Embryonic facial prominence (tissue), 1 donor: ENCODE measurements around the gene COL15A1.

ENCODE experiments used
- DNase-seq: peaks from one replicate; pipeline ENCODE4 v3.0.0-alpha.2; 2016; ENCODE audit errors: extremely low spot score

The COL15A1 gene

DNA sequence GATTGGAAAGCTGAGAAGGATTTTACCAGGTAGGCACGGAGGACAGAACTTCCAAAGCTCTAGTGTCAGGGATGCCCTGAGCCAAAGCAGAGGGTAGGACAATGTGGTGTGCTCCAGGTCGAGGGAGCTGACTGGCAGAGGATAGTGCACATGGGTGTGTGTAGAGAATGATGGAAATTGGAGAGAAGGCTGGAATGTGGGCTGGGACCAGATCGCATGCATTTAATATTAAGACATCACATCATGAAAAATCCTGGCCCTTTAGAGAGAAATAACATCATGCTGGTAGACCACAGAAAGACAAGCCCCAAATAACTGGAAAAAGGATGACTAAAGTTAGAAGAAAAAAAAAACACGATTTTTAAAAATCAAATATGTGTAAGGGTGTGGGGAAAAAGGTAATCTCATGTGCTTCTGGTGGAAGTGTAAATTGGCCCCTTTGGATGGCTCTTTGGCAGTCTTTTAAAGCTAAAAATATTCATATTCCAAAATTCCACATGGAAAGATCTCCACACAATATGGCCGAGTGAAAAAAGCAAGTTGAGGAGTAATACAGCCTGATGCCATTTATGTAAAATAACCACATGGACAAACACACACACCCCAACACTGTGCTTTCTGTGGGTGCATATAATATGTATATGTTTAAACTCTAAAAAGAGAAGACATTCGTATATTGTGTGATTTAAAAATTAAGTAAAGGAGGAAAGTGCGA is 94.2 kb downstream of the COL15A1 start:
- DNase-seq: no peak

DNA sequence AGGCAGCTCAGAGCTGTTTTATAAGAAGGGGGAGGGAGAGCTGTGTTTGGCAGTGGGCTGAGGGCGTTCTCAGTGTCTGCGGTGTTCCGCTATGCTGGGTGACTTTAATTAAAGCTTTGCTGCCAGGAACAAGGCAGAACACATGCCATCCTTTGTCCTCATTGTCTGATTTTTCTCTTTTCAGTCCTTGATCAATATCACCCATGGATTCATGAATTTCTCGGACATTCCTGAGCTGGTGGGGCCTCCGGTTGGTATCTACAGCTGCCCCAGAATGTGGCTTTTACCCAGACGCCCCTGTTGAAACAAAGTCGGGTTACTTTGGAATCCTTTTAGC is 94.7 kb downstream of the COL15A1 start:
- no peak for DNase-seq

DNA sequence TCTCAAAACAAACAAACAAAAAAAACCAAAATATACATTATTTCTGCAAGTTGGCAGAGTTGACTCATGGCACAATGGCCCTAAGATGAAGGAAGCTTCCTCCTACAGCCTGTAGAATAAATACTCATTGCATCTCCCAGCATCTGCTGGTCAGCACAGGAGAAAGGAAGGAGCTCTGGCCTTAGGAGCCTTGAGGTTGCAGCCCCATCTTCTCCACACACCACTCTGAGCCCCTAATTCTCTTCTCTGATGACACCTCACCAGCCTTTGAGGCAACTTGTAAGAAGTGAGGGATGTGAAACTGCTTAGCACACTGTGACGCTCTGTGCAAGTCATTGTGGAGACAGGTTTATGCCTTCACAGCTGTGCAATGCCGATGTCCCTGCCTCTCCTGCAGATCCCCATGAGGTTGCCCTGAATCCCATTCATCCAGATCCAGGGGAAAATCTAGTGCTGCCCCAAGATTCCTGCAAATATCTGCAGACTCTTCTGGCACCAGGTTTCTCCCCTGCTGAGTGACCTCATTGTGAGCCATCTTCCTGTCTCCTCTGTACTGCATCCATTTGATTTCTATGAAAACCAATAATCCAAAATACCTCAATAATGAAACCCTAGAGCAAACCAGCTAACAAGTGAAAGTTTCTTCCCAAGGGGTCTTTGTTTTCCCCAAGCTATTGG is 95.9 kb downstream of the COL15A1 start:
- no peak for DNase-seq

DNA sequence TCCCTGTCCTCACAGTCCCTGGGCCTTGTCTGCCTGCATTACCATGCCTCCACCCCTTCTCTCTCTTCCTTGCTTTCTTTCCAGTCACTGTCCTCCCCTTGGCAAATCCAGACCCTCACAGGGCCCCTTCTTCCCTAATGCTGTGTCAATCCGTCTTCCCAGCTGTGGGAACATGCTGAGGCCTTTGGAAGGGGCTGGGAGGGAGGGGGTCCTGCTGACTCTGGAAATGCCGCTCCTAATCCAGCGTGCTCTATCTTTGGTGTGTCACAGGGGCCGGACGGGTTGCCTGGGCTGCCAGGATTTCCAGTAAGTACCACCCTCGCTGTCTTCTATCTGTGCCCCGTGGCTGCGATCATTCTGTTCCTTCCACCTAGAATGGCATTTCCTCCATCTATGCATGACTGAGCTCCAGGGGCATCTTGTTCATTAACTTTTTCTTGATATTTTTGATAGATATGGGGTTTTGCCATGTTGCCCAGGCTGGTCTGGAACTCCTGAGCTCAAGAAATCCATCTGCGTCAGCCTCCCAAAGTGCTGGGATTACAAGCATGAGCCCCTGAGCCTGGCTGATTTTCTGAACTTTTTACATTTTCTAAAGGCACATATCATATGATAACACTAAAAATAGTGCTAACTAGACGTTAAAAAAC is 96.7 kb downstream of the COL15A1 start:
- no peak for DNase-seq

DNA sequence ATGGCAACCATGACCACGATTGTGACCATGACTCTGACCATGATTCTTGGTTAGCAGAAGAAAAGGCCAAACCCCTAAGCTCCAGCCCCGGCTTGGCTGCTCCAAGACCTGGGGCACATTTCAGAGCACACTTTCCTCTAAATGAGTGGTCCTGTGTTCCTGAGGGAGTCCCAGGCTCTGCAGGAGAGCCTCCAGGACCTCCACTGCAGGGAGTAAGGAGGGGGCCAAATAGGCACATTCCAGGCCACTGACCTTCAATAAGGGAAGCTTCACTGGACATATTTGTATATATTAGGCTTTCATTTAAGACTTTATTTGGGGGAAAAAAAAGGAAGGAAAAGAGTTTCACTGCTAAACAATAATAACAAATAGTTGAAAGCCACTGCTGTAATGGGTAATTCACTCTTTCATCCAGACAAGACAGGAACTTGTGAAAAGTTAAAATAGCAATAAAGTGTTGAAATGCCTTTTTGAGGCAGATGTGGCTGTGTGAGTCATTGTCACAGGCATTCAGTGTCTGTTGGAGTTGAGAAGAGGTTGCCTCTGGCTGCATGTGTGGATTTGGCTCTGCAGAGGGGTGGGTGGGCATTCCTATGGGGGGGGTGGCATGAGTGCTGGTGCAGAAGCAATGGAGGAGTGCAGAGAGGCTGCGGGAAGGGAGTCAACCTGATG is 97.3 kb downstream of the COL15A1 start:
- no peak for DNase-seq

DNA sequence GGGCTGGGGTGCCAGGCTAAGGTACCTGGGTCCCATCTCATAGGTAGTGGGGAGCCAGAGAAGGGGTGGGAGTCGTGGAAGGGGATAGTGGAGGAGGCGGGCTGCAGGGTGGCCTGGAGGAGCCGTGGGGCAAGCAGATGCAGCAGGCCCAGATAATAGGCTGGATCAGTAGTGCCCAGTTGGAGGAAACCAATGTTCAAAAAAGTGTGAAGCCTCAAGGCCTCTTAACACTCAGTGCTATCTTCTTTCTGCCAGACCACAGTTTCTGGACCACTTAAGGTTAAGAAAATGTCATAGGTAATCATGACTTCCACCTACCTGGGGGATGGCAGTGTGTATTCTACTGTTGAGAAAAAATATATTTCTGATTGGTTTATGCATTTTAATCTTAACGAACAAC is 97.9 kb downstream of the COL15A1 start:
- no peak for DNase-seq

DNA sequence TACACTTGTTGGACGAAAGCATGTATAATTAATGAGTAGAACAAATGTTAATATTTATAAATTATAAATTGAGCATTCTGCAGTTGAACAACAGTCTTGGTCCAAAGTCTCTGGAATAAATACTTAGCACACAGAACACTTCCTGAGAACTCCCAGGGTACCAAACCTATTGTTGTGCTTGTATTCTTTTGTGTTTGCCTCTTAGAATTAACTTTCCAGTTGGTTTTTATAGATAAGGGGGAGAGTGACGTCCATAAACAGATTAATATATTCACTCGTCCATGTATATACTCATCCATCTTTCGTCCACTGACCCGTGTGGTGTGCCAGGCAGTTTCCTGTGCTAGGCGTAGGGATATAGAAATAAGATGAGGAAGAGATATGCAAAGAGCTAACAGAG is 98.9 kb downstream of the COL15A1 start:
- no peak for DNase-seq

DNA sequence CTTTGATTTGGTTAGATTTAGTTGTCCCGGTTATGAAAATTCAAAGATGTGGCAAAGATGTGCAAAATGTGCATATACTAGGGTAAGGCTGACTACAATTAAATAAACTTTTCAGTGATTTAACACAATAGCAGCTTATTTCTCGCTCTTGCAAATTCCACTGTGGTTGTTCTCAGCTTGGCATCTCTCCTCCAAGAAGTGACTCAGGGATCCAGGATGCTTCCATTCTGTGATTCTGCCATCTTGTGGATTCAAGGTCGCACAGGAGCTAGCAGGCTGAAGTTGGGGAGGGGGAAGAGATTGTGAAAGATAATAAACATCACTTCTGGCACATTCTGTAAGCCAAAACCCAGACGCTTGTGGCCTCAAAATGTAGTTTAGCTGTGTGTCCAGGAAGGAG is 101.1 kb downstream of the COL15A1 start:
- DNase-seq: no peak

DNA sequence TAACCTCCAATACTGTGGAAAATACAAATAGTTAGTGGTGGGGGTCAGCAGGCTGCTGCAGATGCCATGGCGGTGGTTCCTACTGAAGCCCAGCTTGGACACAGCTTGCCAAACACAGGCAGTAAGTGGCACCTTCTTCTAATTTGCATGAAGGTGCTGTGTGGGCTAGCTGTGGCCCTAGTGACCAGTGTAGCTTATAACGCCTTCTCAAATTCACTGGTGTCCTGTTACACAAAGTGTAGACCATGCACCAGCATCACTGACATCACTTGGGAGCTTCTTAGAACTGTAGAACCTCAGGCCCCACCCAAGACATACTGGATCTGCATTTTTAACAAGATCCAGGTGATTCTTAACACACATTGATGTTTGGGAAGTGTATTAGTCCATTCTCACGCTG is 102.4 kb downstream of the COL15A1 start:
- no peak for DNase-seq

DNA sequence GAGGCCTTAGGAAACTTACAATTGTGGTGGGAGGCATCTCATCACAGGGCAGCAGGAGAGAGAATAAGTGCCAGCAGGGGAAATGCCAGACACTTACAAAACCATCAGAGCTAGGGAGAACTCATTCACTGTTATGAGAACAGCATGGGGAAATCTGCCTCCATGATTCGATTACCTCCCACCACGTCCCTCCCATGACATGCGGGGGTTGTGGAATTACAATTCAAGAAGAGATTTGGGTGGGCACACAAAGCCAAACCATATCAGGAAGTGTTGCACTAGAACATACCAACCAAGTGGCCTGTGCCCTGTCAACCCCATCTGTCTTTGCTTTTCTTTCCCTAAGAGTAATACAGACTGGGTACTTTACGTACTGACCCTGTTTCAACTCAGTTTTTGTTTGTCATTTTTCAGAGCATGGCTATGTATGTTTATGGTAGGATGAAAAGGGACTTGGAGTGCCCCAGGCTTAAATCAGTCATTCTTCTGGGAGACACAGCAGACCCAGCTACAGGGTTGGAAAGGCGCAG is 102.9 kb downstream of the COL15A1 start:
- DNase-seq: no peak

DNA sequence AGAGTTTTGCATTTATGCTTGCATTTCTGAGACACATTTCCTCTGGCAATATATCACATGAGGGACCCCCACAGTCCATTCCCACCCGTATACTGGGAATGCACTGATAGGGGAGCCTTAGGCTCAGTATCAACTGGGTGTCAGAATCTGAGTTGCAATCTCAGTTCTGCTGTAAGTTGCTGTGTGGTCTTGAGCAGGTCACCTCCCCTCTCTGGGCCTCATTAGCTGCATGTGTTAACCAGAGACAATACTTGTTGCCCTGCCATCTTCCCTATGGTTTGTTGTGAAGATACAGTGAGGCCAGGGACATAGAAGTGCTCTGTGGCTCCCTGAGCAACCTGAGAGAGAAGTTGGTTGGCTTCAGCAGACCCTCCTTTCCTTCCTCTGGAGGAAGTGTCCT is 105.5 kb downstream of the COL15A1 start:
- DNase-seq: no peak

DNA sequence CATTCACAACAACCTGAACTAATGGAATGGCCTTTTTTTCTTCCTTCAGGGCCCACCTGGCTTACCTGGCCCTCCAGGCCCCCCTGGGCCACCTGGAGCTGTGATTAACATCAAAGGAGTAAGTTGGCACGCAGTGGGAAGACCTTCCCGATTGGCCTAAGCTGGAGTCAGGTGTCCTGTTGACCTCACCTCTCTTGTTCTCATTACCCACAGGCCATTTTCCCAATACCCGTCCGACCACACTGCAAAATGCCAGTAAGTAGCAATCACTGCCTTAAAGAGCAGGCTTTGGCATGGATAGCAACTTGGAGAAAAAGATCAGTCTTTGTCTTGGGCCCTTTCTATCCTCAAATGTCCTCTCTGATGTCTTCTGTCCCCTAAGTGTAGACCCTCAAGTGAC is 105.9 kb downstream of the COL15A1 start:
- DNase-seq: no peak

DNA sequence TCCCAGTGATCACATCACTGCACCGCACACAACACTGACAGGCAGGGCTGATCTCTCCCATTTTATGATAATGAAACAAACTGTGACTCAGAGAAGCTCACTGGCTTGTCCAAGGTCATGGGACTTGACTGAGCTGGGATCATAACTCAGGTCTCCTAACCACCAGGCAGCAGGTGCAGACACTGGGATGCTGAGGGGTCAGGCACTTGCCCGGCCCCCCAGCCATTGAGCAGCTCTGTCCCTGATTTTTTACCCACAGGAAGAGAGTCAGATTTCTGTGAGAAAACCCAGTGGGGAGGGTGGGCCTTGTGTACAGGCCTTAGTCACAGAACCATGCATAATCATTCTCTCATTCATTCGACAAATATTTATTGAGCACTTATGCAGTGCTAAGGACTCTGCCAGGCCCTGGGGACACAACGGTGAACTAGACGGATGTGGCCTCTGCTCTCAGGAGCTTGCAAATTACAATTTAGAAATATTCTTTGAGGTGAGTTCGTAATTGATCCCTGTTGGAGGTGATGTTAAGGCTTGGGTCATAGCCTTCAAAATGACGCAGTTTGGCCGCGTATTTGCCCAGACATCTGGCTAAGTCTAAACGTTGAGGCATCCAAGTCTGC is 106.7 kb downstream of the COL15A1 start:
- DNase-seq: no peak

DNA sequence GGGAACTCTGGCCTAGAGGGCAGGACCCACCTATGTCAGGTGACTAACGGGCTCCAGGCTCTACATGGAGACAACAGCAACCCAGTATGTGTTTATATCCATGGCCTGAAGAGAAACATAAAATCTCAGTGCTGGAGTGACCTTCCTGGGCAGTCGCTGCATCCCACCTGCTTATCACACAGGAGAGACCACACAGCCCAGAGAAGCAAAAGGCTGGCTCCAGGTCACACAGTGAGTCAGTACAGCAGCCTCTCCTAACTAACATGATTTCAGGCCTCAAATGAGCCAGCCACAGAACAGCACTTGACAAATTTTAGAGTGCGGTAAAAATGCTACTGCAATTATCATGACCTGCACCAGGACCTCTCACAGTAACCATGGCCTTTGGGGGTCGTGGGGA is 107.2 kb downstream of the COL15A1 start:
- no peak for DNase-seq

DNA sequence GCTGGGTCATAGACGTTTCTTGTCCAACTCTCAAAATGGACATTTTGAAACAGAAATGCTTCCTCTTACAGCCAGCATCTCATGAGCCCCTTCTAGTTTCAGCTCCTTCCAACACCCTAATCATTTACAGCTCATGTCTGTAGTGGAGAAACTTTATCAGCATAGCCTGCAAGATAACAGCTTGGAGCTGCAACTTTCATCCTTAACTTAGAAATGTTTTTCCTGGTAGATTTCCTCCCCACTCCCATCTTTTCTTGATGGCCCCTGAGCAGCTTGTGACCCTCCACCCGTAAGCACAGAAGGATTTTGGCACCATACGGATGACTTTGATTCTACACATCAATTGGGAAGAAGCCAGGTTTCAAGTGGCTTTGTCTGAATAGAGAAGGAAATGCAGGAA is 107.7 kb downstream of the COL15A1 start:
- no peak for DNase-seq

DNA sequence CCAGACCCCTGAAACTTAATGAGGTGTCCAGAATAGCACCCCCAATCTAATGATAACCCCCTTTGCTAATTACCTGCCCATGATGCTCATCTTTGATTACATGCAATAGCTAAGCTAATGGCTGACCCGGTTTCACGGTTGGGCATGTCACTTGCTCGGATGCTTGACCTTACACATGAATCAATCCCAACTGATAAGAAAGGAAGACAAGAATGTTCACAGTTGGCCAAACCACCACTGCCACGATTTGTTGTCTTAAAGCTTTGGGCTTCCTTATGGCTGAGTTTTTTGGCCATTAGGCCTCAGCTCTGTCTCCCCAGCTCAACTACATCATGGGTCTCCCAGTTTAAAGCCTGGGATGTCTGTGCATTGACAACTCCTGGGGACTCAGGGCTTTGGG is 108.1 kb downstream of the COL15A1 start:
- no peak for DNase-seq

DNA sequence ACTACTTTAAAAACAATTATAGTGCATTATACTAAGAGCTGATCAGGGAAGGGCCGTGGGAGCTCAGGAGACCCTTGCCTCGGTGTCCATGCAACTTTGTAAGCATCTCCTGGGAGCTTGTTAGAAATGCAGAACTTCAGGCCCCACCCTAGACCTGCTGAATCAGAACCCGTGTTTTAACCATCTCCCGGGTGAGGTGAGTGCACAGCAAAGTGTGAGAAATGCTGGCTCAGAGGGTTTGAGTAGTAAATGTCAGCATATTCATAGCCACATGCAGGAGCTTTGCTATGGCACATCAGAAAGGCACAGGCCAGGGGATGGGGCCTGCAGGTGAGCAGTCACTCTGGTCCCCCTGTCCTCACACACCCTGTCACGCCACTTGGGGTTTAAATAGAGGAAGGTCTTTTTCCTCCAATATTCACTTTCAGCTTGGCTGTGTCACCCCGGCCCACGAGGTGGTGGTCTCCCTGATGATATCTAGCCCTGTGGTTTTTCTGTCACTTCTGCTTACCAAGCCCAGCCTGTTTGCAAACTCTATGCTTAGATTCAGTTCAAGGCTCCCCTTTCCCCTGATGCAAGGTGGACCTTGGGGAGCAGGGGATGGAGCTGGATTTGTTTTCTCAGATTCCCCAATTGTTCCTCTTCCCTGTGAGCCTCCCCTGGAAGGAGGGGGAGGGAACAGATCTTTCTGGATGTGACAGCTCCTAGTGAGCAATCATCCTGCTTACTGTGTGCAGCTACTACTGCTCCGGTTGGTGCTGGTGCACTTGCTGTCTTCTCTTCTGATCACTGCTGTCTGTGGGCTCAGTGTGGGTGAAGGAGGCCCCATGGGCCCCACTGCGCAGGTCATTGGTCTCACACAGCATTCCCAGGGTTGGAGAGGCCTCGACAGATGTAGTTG is 109.4 kb downstream of the COL15A1 start:
- no peak for DNase-seq

DNA sequence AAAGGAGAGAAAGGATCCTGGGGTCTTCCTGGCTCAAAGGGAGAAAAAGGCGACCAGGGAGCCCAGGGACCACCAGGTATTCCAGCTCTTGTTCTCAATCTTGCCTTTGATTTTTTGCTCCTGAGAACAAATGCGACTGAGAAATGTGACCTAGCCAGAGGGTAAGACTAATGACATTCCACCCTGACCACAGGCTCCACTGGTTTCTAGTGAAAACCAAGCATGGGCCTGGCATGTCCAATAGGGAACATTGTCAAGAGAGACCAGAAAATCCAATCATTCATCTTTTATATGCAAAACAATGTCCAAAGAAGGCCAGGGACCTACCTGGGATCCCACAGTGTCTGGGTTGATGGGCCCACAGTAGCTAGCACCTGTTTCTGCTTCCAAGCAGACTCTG is 110.9 kb downstream of the COL15A1 start:
- DNase-seq: no peak

DNA sequence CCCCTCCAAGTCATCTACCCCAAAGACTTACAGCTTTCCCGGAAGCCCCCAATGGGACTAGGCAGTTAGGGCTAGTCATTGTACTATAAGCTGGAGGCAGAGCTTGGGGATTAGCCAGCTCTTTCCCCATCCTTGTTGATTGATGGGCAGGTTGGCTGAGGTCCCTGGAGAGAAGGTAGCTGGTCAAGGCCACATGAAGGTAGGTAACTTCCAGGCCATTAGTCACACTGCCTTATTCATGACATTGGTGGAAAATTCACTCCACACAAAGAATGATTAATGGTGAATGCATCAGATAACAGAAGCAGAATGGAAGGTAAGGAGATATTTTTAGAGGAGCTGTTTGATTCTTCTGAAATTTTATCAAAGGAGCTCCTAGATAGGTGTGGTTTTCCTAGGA is 111.7 kb downstream of the COL15A1 start:
- no peak for DNase-seq

DNA sequence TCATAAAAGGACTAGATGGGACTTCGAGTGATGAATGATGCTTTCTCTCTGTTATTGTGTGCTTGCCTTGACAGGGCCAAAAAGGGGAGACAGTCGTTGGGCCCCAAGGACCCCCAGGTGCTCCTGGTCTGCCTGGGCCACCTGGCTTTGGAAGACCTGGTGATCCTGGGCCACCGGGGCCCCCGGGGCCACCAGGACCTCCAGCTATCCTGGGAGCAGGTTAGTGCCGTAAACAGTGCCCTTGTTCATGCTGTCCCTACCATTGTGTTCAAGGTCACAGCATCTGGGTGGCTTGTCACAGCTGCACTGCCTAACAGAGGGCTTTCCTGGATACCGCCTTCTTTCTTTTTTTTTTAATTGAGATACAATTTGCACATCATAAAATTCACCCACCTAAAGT is 112.5 kb downstream of the COL15A1 start:
- no peak for DNase-seq
